HEK293 (cell line): Measurements from ENCODE around the gene BARD1.
"Not testable (repeated sequence)": the region's sequence is repeated elsewhere in the genome, so short reads cannot be mapped to it uniquely, and the experiment has no call there.

Experiments used
- REPIN1 ChIP-seq: fragments of 450-650 bp; formaldehyde crosslinking; IDR thresholded peaks from 2 replicates; pipeline ENCODE4 v1.5.1; 2017; ENCODE audit warnings: missing biosample characterization, missing genetic modification characterization, low read depth
- ZNF488 ChIP-seq: fragments of 450-650 bp; formaldehyde crosslinking; IDR thresholded peaks from 2 replicates; pipeline ENCODE4 v1.5.1; 2016; ENCODE audit warnings: missing biosample characterization, missing genetic modification characterization

- not testable (repeated sequence) for TF ChIP-seq REPIN1; ZNF488 (tag by site-specific recombination)
Measured at GRCh38 chr2:214683557-214683956, 125.9 kb downstream of the BARD1 start.
